H9 (cell line): ENCODE results near the gene KCTD19. TPM values are rescaled to one million over a fixed set of nuclear protein-coding genes. Genes with fewer than 3 reads are reported as not detected.

Experiments used
- DNase-seq: peaks from one replicate; pipeline ENCODE4 v3.0.0-alpha.2; 2017
- H2AFZ ChIP-seq: one replicate; pipeline ENCODE4 v1.6.1; 2013; ENCODE audit warnings: mild to moderate bottlenecking, low read length, control low read depth, moderate library complexity
- H2AK5ac ChIP-seq: 2 replicates; pipeline ENCODE4 v1.6.1; 2013; ENCODE audit warnings: low read length, control low read depth, mixed read lengths; ENCODE audit not compliant: insufficient read length
- H2BK120ac ChIP-seq: one replicate; pipeline ENCODE4 v1.6.1; 2013; ENCODE audit warnings: low read depth, mild to moderate bottlenecking, low read length, control low read depth, inconsistent platforms; ENCODE audit not compliant: poor library complexity, severe bottlenecking
- H2BK12ac ChIP-seq: 2 replicates; pipeline ENCODE4 v1.6.1; 2013; ENCODE audit warnings: low read length, control low read depth, mixed read lengths, low read depth; ENCODE audit not compliant: insufficient read length
- H2BK15ac ChIP-seq: 2 replicates; pipeline ENCODE4 v1.6.1; 2013; ENCODE audit warnings: low read depth, low read length, control low read depth
- H2BK20ac ChIP-seq: one replicate; pipeline ENCODE4 v1.6.1; 2013; ENCODE audit warnings: low read depth, mild to moderate bottlenecking, low read length, control low read depth, inconsistent platforms; ENCODE audit not compliant: poor library complexity, severe bottlenecking
- H2BK5ac ChIP-seq: 2 replicates; pipeline ENCODE4 v1.6.1; 2013; ENCODE audit warnings: low read length, control low read depth, mixed read lengths; ENCODE audit not compliant: insufficient read length
- H3K14ac ChIP-seq: 2 replicates; pipeline ENCODE4 v1.6.1; 2013; ENCODE audit warnings: low read length, control low read depth; ENCODE audit not compliant: insufficient read depth
- H3K18ac ChIP-seq: 2 replicates; pipeline ENCODE4 v1.6.1; 2013; ENCODE audit warnings: low read depth, mild to moderate bottlenecking, mixed read lengths, low read length, control low read depth; ENCODE audit not compliant: insufficient read length
- H3K23ac ChIP-seq: 2 replicates; pipeline ENCODE4 v1.6.1; 2013; ENCODE audit warnings: low read length, control low read depth, mixed read lengths, low read depth; ENCODE audit not compliant: insufficient read length
- H3K23me2 ChIP-seq: 2 replicates; pipeline ENCODE4 v1.6.1; 2013; ENCODE audit warnings: low read depth, mild to moderate bottlenecking, mixed read lengths, low read length, control low read depth; ENCODE audit not compliant: insufficient read length, poor library complexity, severe bottlenecking
- H3K27ac ChIP-seq: 2 replicates; pipeline ENCODE4 v1.5.1; 2013; ENCODE audit warnings: low read length, control low read depth, mixed read lengths, low read depth; ENCODE audit not compliant: insufficient read length
- H3K27me3 ChIP-seq: 2 replicates; pipeline ENCODE4 v1.6.1; 2013; ENCODE audit warnings: low read length, control low read depth, inconsistent platforms; ENCODE audit not compliant: insufficient read depth
- H3K4ac ChIP-seq: 2 replicates; pipeline ENCODE4 v1.6.1; 2013; ENCODE audit warnings: low read depth, mild to moderate bottlenecking, control low read depth, inconsistent platforms, low read length, moderate library complexity
- H3K4me1 ChIP-seq: 2 replicates; pipeline ENCODE4 v1.6.1; 2013; ENCODE audit warnings: low read length, control low read depth, inconsistent platforms; ENCODE audit not compliant: insufficient read depth
- H3K4me2 ChIP-seq: 2 replicates; pipeline ENCODE4 v1.6.1; 2013; ENCODE audit warnings: low read length, control low read depth, mixed read lengths; ENCODE audit not compliant: insufficient read length, insufficient read depth
- H3K56ac ChIP-seq: 2 replicates; pipeline ENCODE4 v1.6.1; 2013; ENCODE audit warnings: low read depth, mild to moderate bottlenecking, mixed read lengths, low read length, control low read depth; ENCODE audit not compliant: insufficient read length
- H3K79me1 ChIP-seq: 2 replicates; pipeline ENCODE4 v1.6.1; 2013; ENCODE audit warnings: low read depth, mild to moderate bottlenecking, moderate library complexity, low read length, control low read depth, inconsistent platforms; ENCODE audit not compliant: insufficient read depth, poor library complexity, severe bottlenecking
- H3K79me2 ChIP-seq: 2 replicates; pipeline ENCODE4 v1.6.1; 2013; ENCODE audit warnings: low read length, control low read depth, inconsistent platforms; ENCODE audit not compliant: insufficient read depth
- H3K9ac ChIP-seq: 2 replicates; pipeline ENCODE4 v1.6.1; 2013; ENCODE audit warnings: low read length, control low read depth, mixed read lengths; ENCODE audit not compliant: insufficient read length; ENCODE audit errors: extremely low read depth
- H3K9me3 ChIP-seq: one replicate; pipeline ENCODE4 v1.6.1; 2013; ENCODE audit warnings: low read depth, low read length, inconsistent platforms; ENCODE audit not compliant: control insufficient read depth
- H3T11ph ChIP-seq: one replicate; pipeline ENCODE4 v1.6.1; 2013; ENCODE audit warnings: mild to moderate bottlenecking, low read length, control low read depth, inconsistent platforms
- H4K20me1 ChIP-seq: one replicate; pipeline ENCODE4 v1.6.1; 2013; ENCODE audit not compliant: control insufficient read depth, insufficient read length, insufficient read depth
- H4K5ac ChIP-seq: 2 replicates; pipeline ENCODE4 v1.6.1; 2013; ENCODE audit warnings: low read depth, mild to moderate bottlenecking, mixed read lengths, low read length, control low read depth; ENCODE audit not compliant: insufficient read length
- H4K8ac ChIP-seq: replicated peaks from 2 replicates; pipeline ENCODE4 v1.6.1; 2013; ENCODE audit warnings: low read length, control low read depth, mixed read lengths, low read depth; ENCODE audit not compliant: insufficient read length
- H4K91ac ChIP-seq: 2 replicates; pipeline ENCODE4 v1.6.1; 2013; ENCODE audit warnings: low read depth, mild to moderate bottlenecking, moderate library complexity, mixed read lengths, low read length, control low read depth; ENCODE audit not compliant: insufficient read length
- H3K27ac Mint-ChIP-seq, 3 experiments: 2 replicates in 2 of 3; 3 replicates in 1 of 3; pipeline ENCODE4 v1.8.0; 2020 to 2021; ENCODE audit warnings: mixed read lengths in 3 of 3, mild to moderate bottlenecking in 1 of 3, moderate library complexity in 1 of 3
- H3K27me3 Mint-ChIP-seq: 2 replicates; pipeline ENCODE4 v1.8.0; 2021; ENCODE audit warnings: low read depth, mild to moderate bottlenecking, moderate library complexity, mixed read lengths
- H3K36me3 Mint-ChIP-seq, 3 experiments: 2 replicates in 2 of 3; 3 replicates in 1 of 3; pipeline ENCODE4 v1.8.0; 2020 to 2021; ENCODE audit warnings: low read depth in 3 of 3, mixed read lengths in 3 of 3; ENCODE audit not compliant: insufficient read depth in 1 of 3
- H3K4me1 Mint-ChIP-seq, 2 experiments: 2 replicates each; pipeline ENCODE4 v1.8.0; 2020; ENCODE audit warnings: mixed read lengths in 2 of 2
- H3K4me3 Mint-ChIP-seq, 2 experiments: 2 replicates in 1 of 2; 3 replicates in 1 of 2; pipeline ENCODE4 v1.8.0; 2020 to 2021; ENCODE audit warnings: mild to moderate bottlenecking in 2 of 2, mixed read lengths in 2 of 2, moderate library complexity in 1 of 2
- H3K9me3 Mint-ChIP-seq, 2 experiments: 2 replicates in 1 of 2; 3 replicates in 1 of 2; pipeline ENCODE4 v1.8.0; 2020; ENCODE audit warnings: mild to moderate bottlenecking in 2 of 2, mixed read lengths in 2 of 2, moderate library complexity in 1 of 2
- WGBS: extraction: QIAGEN DNeasy Blood & Tissue Kit; methylation state at CpG from one replicate; pipeline ENCODE4 v1.1.7; 2013; ENCODE audit warnings: missing lambda C conversion rate, low lambda C conversion rate, mixed read lengths; ENCODE audit not compliant: insufficient read length; ENCODE audit errors: extremely low coverage; 5-methylcytosine and 5-hydroxymethylcytosine counted together
- total RNA-seq: library from RNA; stranded (reverse); gene quantifications from 2 replicates; pipeline ENCODE4 v1.2.1, GENCODE V29; 2021
- TF ChIP-seq, protein P1 (sequence below): fragments of 200-600 bp; sonication (generic); conservative IDR thresholded peaks from 3 replicates; pipeline ENCODE4 v1.8.0; 2021; ENCODE audit warnings: antibody characterized with exemption, mild to moderate bottlenecking

KCTD19 gene
- total RNA-seq, 1 experiment from 2014 or later = 0.13 TPM

DNA sequence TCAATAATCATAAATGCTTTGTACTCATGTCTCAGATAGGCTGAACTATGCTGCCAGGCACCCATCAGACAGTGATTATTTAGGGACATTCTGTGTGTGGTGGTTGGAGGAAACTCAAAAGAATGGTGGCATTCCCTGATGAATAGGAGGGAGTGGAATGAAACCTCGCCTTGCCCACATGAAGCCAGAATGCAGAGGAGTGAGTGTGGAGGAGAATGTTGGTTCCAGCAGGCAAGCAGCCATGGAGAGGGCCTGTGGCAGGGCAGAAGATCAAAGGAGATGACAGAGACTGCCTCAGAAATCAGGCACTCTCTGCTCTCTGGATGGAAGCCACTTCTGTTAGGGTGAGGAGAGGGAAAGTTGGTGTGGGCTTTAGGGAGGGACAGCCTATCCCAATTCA is 22.5 kb downstream of the KCTD19 start:
- Mint-ChIP-seq H3K9me3 (no peaks in the 10 kb centered on the region), H3K4me1 (no peaks in the 10 kb centered on the region), H3K36me3 (no peaks in the 10 kb centered on the region), H3K4me3 (no peak overlapping the region), H3K27ac (no peak overlapping the region), H3K27me3 (peaks cover 35% of the 10 kb centered on the region)
- Histone ChIP-seq H3K79me2 (no peaks in the 10 kb centered on the region), H4K20me1 (no peaks in the 10 kb centered on the region), H3T11ph (no peak overlapping the region), H3K9ac (no peak overlapping the region), H2AFZ (no peak overlapping the region), H2BK20ac (no peak overlapping the region), H3K4me2 (no peak overlapping the region), H3K56ac (no peak overlapping the region), H3K14ac (no peak overlapping the region), H3K27ac (no peak overlapping the region), H3K4me1 (no peaks in the 10 kb centered on the region), H4K8ac (no peak overlapping the region), H3K23me2 (no peaks in the 10 kb centered on the region), H4K91ac (no peak overlapping the region), H3K27me3 (no peaks in the 10 kb centered on the region), H2BK5ac (no peak overlapping the region), H3K9me3 (no peaks in the 10 kb centered on the region), H4K5ac (no peak overlapping the region), H3K18ac (no peak overlapping the region), H2BK15ac (no peak overlapping the region), H3K4ac (no peak overlapping the region), H2BK120ac (no peak overlapping the region), H3K79me1 (no peaks in the 10 kb centered on the region), H2BK12ac (no peak overlapping the region), H2AK5ac (no peak overlapping the region), H3K23ac (no peak overlapping the region)
- TF ChIP-seq, protein P1, sequence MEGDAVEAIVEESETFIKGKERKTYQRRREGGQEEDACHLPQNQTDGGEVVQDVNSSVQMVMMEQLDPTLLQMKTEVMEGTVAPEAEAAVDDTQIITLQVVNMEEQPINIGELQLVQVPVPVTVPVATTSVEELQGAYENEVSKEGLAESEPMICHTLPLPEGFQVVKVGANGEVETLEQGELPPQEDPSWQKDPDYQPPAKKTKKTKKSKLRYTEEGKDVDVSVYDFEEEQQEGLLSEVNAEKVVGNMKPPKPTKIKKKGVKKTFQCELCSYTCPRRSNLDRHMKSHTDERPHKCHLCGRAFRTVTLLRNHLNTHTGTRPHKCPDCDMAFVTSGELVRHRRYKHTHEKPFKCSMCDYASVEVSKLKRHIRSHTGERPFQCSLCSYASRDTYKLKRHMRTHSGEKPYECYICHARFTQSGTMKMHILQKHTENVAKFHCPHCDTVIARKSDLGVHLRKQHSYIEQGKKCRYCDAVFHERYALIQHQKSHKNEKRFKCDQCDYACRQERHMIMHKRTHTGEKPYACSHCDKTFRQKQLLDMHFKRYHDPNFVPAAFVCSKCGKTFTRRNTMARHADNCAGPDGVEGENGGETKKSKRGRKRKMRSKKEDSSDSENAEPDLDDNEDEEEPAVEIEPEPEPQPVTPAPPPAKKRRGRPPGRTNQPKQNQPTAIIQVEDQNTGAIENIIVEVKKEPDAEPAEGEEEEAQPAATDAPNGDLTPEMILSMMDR = no peak
- no peak for DNase-seq
- no CpG with 5 or more reads among the region's 1 CpG for WGBS
